Liver (tissue), 9 donors: Measurements from ENCODE around the gene DGCR6L. TPM values are rescaled to one million over a fixed set of nuclear protein-coding genes. Genes with fewer than 3 reads are reported as not detected.

Experiments used
- DNase-seq: peaks from one replicate; pipeline ENCODE4 v3.0.0-alpha.2; 2017; ENCODE audit warnings: low spot score
- H3K27ac ChIP-seq, 2 donors: one replicate each; pipeline ENCODE4 v1.7.0; 2013; ENCODE audit warnings: inconsistent platforms in 2 of 2, low read length in 2 of 2, control low read depth in 1 of 2, low read depth in 1 of 2, mild to moderate bottlenecking in 1 of 2
- H3K27me3 ChIP-seq, 4 donors: one replicate each; pipeline versions ENCODE4 v1.6.1 to v1.7.0; 2013; ENCODE audit warnings: low read length in 3 of 4, inconsistent platforms in 1 of 4, mild to moderate bottlenecking in 1 of 4, moderate library complexity in 1 of 4; ENCODE audit not compliant: control insufficient read depth in 4 of 4, insufficient read depth in 4 of 4
- H3K36me3 ChIP-seq, 4 donors: one replicate each; pipeline versions ENCODE4 v1.6.1 to v1.7.0; 2013; ENCODE audit warnings: low read length in 3 of 4, mild to moderate bottlenecking in 3 of 4, low read depth in 1 of 4, moderate library complexity in 1 of 4; ENCODE audit not compliant: control insufficient read depth in 4 of 4, insufficient read depth in 3 of 4
- H3K4me1 ChIP-seq, 4 donors: one replicate each; pipeline versions ENCODE4 v1.6.1 to v1.7.0; 2013; ENCODE audit warnings: low read length in 3 of 4, mild to moderate bottlenecking in 3 of 4, moderate library complexity in 1 of 4; ENCODE audit not compliant: control insufficient read depth in 4 of 4, insufficient read depth in 4 of 4
- H3K4me3 ChIP-seq, 3 donors: one replicate each; pipeline versions ENCODE4 v1.6.1 to v1.7.0; 2013; ENCODE audit warnings: low read length in 3 of 3, control low read depth in 1 of 3, low read depth in 1 of 3, mild to moderate bottlenecking in 1 of 3
- H3K9ac ChIP-seq, 2 donors: one replicate each; pipeline ENCODE4 v1.7.0; 2013; ENCODE audit warnings: low read length in 2 of 2, mild to moderate bottlenecking in 2 of 2, moderate library complexity in 2 of 2, control low read depth in 1 of 2, low read depth in 1 of 2
- H3K9me3 ChIP-seq, 4 donors: one replicate each; pipeline versions ENCODE4 v1.6.1 to v1.7.0; 2013; ENCODE audit warnings: low read length in 3 of 4; ENCODE audit not compliant: control insufficient read depth in 4 of 4
- ATF3 ChIP-seq: IDR thresholded peaks from 2 replicates; pipeline ENCODE4 v1.6.1; 2016; ENCODE audit warnings: antibody characterized with exemption
- CTCF ChIP-seq: fragments of 150-350 bp; IDR thresholded peaks from 2 replicates; pipeline ENCODE4 v1.5.1; 2017; ENCODE audit warnings: improper control_type of control experiment, low read depth, low read length; ENCODE audit not compliant: missing input control
- EGR1 ChIP-seq, 2 donors: IDR thresholded peaks; 2 replicates each; pipeline ENCODE4 v1.6.1; 2016 to 2018; ENCODE audit warnings: antibody characterized with exemption in 2 of 2, low read depth in 2 of 2
- FOXA1 ChIP-seq: IDR thresholded peaks from 2 replicates; pipeline ENCODE4 v1.6.1; 2016; ENCODE audit warnings: antibody characterized with exemption
- FOXA2 ChIP-seq: IDR thresholded peaks from 2 replicates; pipeline ENCODE4 v1.6.1; 2016; ENCODE audit warnings: antibody characterized with exemption
- GABPA ChIP-seq, 2 donors: IDR thresholded peaks in 1 of 2; conservative IDR thresholded peaks in 1 of 2; 2 replicates each; pipeline ENCODE4 v1.6.1; 2016; ENCODE audit warnings: antibody characterized with exemption in 2 of 2, mild to moderate bottlenecking in 1 of 2, moderate library complexity in 1 of 2
- HNF4A ChIP-seq, 2 donors: conservative IDR thresholded peaks; 2 replicates each; pipeline ENCODE4 v1.6.1; 2016; ENCODE audit warnings: antibody characterized with exemption in 2 of 2, mild to moderate bottlenecking in 2 of 2
- HNF4G ChIP-seq: IDR thresholded peaks from 2 replicates; pipeline ENCODE4 v1.6.1; 2016; ENCODE audit warnings: antibody characterized with exemption
- JUND ChIP-seq, 2 donors: IDR thresholded peaks; 2 replicates each; pipeline ENCODE4 v1.6.1; 2016; ENCODE audit warnings: antibody characterized with exemption in 2 of 2
- MAX ChIP-seq: IDR thresholded peaks from 2 replicates; pipeline ENCODE4 v1.6.1; 2016; ENCODE audit warnings: antibody characterized with exemption
- NR2F2 ChIP-seq: IDR thresholded peaks from 2 replicates; pipeline ENCODE4 v1.6.1; 2016; ENCODE audit warnings: antibody characterized with exemption
- RAD21 ChIP-seq, 2 donors: IDR thresholded peaks; 2 replicates each; pipeline ENCODE4 v1.6.1; 2016; ENCODE audit warnings: antibody characterized with exemption in 2 of 2, mild to moderate bottlenecking in 2 of 2
- REST ChIP-seq: IDR thresholded peaks from 2 replicates; pipeline ENCODE4 v1.6.1; 2016; ENCODE audit warnings: antibody characterized with exemption, mild to moderate bottlenecking
- RXRA ChIP-seq, 2 donors: IDR thresholded peaks; 2 replicates each; pipeline ENCODE4 v1.6.1; 2017 to 2018; ENCODE audit warnings: antibody characterized with exemption in 2 of 2, mild to moderate bottlenecking in 1 of 2
- SP1 ChIP-seq: IDR thresholded peaks from 2 replicates; pipeline ENCODE4 v1.6.1; 2018; ENCODE audit warnings: antibody characterized with exemption, mild to moderate bottlenecking
- TAF1 ChIP-seq: conservative IDR thresholded peaks from 2 replicates; pipeline ENCODE4 v1.6.1; 2016; ENCODE audit warnings: antibody characterized with exemption, mild to moderate bottlenecking
- YY1 ChIP-seq: IDR thresholded peaks from 2 replicates; pipeline ENCODE4 v1.6.1; 2016; ENCODE audit warnings: antibody characterized with exemption, mild to moderate bottlenecking
- ZBTB33 ChIP-seq: IDR thresholded peaks from 2 replicates; pipeline ENCODE4 v1.6.1; 2016; ENCODE audit warnings: antibody characterized with exemption
- WGBS: extraction: QIAGEN DNeasy Blood & Tissue Kit; methylation state at CpG from one replicate; pipeline ENCODE4 v1.1.7; 2013; 5-methylcytosine and 5-hydroxymethylcytosine counted together
- polyA plus RNA-seq, 2 donors: library from polyadenylated mRNA; stranded (reverse) in 1 of 2; unstranded in 1 of 2; fragments of 200-250 nt in 1 of 2; fragments of >200 nt in 1 of 2; fragmentation: Nextera tagmentation in 1 of 2; extraction: Ambion mirVana in 1 of 2; gene quantifications; one replicate each; pipeline versions ENCODE4 v1.2.1 to v1.2.3, GENCODE V29; 2013 to 2015
- total RNA-seq, 2 donors: library from RNA; depleted of rRNA; stranded (reverse); fragments of >200 nt; gene quantifications; one replicate each; pipeline ENCODE4 v1.2.3, GENCODE V29; 2014
- donor health status: healthy.
- donor health status: healthy.
- donor health status: healthy.
- donor health status: healthy.
- donor health status: healthy.

The DGCR6L gene
- total and polyA plus RNA-seq, 4 donors = 40.7 to 105 (median 73.5) TPM

GRCh38 chr22:20295262-20296064 lies 24.4 kb downstream of the DGCR6L start:
- H3K27me3 ChIP-seq = no peaks in the 10 kb centered on the region
- no peaks in the 10 kb centered on the region for H3K9me3 ChIP-seq
- TF ChIP-seq EGR1 (IDR thresholded peaks at IDR 0.05; ENCODE audit: low read depth in 2 of 2) = no peak
- TF ChIP-seq MAX = no peak
- no peak for TF ChIP-seq HNF4A (conservative IDR thresholded peaks at IDR 0.05)
- no peak for TF ChIP-seq FOXA1
- no peak for TF ChIP-seq HNF4G
- no peak for TF ChIP-seq NR2F2
- TF ChIP-seq FOXA2 = no peak
- WGBS = 86% methylated on average over 12 of the region's 12 CpGs
- peaks cover 5 to 17% (median 11%) of the 10 kb centered on the region in 4 donors for H3K4me1 ChIP-seq
- no peak overlapping the region for H3K9ac ChIP-seq
- no peak for DNase-seq
- H3K36me3 ChIP-seq = no peaks in the 10 kb centered on the region
- no peak overlapping the region for H3K27ac ChIP-seq
- H3K4me3 ChIP-seq = no peak overlapping the region

- Histone ChIP-seq H3K27ac (no peak overlapping the region), H3K27me3 (no peaks in the 10 kb centered on the region), H3K9ac (no peak overlapping the region), H3K4me1 (peaks cover 12 to 27% (median 18%) of the 10 kb centered on the region in 4 donors), H3K9me3 (no peaks in the 10 kb centered on the region), H3K4me3 (no peak overlapping the region), H3K36me3 (no peaks in the 10 kb centered on the region)
- TF ChIP-seq CTCF (no peak), EGR1 (IDR thresholded peaks at IDR 0.05; ENCODE audit: low read depth in 2 of 2) (no peak), RXRA (IDR thresholded peaks at IDR 0.05) (no peak), ZBTB33 (no peak), RAD21 (IDR thresholded peaks at IDR 0.05) (no peak), ATF3 (no peak), GABPA (IDR thresholded peaks at IDR 0.05 in 1 of 2, conservative IDR thresholded peaks at IDR 0.05 in 1 of 2) (no peak), REST (no peak), YY1 (no peak), SP1 (no peak), HNF4A (conservative IDR thresholded peaks at IDR 0.05) (no peak), MAX (no peak), JUND (IDR thresholded peaks at IDR 0.05) (no peak), NR2F2 (no peak), TAF1 (no peak), HNF4G (no peak), FOXA1 (no peak), FOXA2 (no peak)
- WGBS = 82% methylated on average over 13 of the region's 13 CpGs
- DNase-seq = no peak
Measured at GRCh38 chr22:20292673-20293232, 27.1 kb downstream of the DGCR6L start.
